HG03064 (cell line): ENCODE results near the gene ITIH3.

Experiments
- ATAC-seq: cut with Tn5 transposase; IDR thresholded peaks from one replicate; pipeline ENCODE4 v1.9.1; 2021; ENCODE audit warnings: low read depth; ENCODE audit not compliant: unreplicated experiment

ITIH3 gene

GRCh38 chr3:52792413-52792812 lies 2.2 kb upstream of the ITIH3 start:
- ATAC-seq: no peak

GRCh38 chr3:52792961-52793695 lies 1.5 kb upstream of the ITIH3 start:
- no peak for ATAC-seq

GRCh38 chr3:52793702-52794611 lies 639 bp upstream of the ITIH3 start:
- no peak for ATAC-seq

- no peak for ATAC-seq
Measured at GRCh38 chr3:52795298-52795900, 803 bp downstream of the ITIH3 start.

- ATAC-seq: no peak
Measured at GRCh38 chr3:52796411-52796810, 1.8 kb downstream of the ITIH3 start.

GRCh38 chr3:52798376-52798977 lies 3.9 kb downstream of the ITIH3 start:
- ATAC-seq: no peak

GRCh38 chr3:52798978-52799476 lies 4.4 kb downstream of the ITIH3 start:
- no peak for ATAC-seq

GRCh38 chr3:52800079-52800478 lies 5.5 kb downstream of the ITIH3 start:
- ATAC-seq: no peak

GRCh38 chr3:52801839-52802238 lies 7.2 kb downstream of the ITIH3 start:
- no peak for ATAC-seq

GRCh38 chr3:52805270-52806039 lies 10.9 kb downstream of the ITIH3 start:
- ATAC-seq: no peak

- ATAC-seq: no peak
Measured at GRCh38 chr3:52809149-52809548, 14.6 kb downstream of the ITIH3 start.

- ATAC-seq: no peak
Measured at GRCh38 chr3:52809662-52810377, 15.2 kb downstream of the ITIH3 start.

GRCh38 chr3:52810923-52811322 lies 16.3 kb downstream of the ITIH3 start:
- no peak for ATAC-seq

GRCh38 chr3:52811452-52812011 lies 16.9 kb downstream of the ITIH3 start:
- ATAC-seq: no peak

GRCh38 chr3:52813810-52814209 lies 19.2 kb downstream of the ITIH3 start:
- no peak for ATAC-seq

- no peak for ATAC-seq
Measured at GRCh38 chr3:52816199-52816598, 21.6 kb downstream of the ITIH3 start.

GRCh38 chr3:52816654-52817053 lies 22.1 kb downstream of the ITIH3 start:
- no peak for ATAC-seq

- ATAC-seq: no peak
Measured at GRCh38 chr3:52817221-52817620, 22.6 kb downstream of the ITIH3 start.

GRCh38 chr3:52817860-52818259 lies 23.3 kb downstream of the ITIH3 start:
- no peak for ATAC-seq
